IPS-18a (cell line): ENCODE measurements around the gene NAP1L4.

Experiments
- H3K27ac ChIP-seq: one replicate; pipeline ENCODE4 v1.5.1; 2013; ENCODE audit warnings: low read length
- H3K27me3 ChIP-seq: one replicate; pipeline ENCODE4 v1.6.1; 2013; ENCODE audit warnings: mild to moderate bottlenecking, low read length; ENCODE audit not compliant: control insufficient read depth, insufficient read depth
- H3K36me3 ChIP-seq: one replicate; pipeline ENCODE4 v1.6.1; 2013; ENCODE audit warnings: low read depth, low read length; ENCODE audit not compliant: control insufficient read depth
- H3K4me1 ChIP-seq: one replicate; pipeline ENCODE4 v1.6.1; 2013; ENCODE audit warnings: low read depth, low read length; ENCODE audit not compliant: control insufficient read depth
- H3K4me3 ChIP-seq: one replicate; pipeline ENCODE4 v1.5.1; 2013; ENCODE audit warnings: low read length
- H3K9ac ChIP-seq: one replicate; pipeline ENCODE4 v1.6.1; 2013; ENCODE audit warnings: mild to moderate bottlenecking, low read length, moderate library complexity
- H3K9me3 ChIP-seq: one replicate; pipeline ENCODE4 v1.6.1; 2013; ENCODE audit warnings: low read depth, low read length; ENCODE audit not compliant: control insufficient read depth

Gene NAP1L4

DNA sequence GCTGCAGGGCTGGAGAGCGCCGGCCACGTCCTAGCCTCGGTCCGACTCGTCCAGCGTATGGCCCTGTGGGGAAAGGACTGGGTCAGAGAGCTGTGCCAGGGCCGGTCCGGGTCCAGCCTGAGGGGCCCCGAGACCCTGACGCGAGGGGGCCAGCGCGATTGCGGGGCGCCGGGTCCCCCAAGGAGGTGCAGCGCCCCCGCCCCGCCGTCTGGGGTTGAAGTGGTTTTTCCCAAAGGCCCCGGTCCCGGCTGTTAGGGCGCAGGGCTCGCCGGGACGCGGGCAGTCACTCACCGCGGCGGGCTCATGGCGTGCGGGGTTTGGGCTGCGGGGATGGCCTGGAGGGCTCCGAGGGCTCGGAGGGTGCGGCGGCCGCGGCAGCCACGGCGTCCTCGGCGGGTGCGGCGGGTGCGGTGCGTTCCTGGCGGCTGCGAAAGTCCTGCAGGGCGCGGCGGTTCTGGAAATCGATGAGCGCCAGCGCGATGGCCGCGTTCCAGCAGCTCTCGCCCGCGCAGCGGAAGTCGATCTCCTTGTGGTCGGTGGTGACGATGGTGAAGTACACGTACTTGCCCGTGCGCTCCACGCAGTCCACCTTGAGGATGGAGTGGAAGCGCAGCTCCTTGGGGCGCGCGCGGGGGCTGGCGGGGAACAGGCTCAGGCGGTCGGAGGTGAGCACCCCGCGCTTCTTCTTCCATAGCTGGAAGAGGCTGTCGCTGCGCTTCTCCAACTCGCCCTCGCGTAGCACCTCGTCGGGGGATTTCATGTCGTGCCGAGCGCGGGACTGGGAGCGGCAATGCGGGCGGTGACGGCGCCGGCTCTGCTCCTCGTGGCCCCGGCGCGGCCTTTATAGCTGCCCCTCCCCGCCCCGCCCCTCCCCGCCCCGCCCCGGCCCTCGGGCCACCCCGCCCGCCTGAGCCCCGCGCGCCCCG is 63.3 kb downstream of the NAP1L4 start, which contains the start of gene PHLDA2:
PHLDA2 (minus strand) TSS at position 816 of the 926 bp plus-strand sequence; CDS start at position 760, 56 bp downstream.
- no peaks in the 10 kb centered on the region for H3K4me1 ChIP-seq
- no peaks in the 10 kb centered on the region for H3K9me3 ChIP-seq
- no peak within 1 kb of the TSS for H3K27ac ChIP-seq
- H3K27me3 ChIP-seq, result peaks cover 49% of the 10 kb centered on the region
- H3K36me3 ChIP-seq, result no peaks in the 10 kb centered on the region
- H3K4me3 ChIP-seq, result peak within 1 kb of the TSS; percentile 54
- no peak within 1 kb of the TSS for H3K9ac ChIP-seq

DNA sequence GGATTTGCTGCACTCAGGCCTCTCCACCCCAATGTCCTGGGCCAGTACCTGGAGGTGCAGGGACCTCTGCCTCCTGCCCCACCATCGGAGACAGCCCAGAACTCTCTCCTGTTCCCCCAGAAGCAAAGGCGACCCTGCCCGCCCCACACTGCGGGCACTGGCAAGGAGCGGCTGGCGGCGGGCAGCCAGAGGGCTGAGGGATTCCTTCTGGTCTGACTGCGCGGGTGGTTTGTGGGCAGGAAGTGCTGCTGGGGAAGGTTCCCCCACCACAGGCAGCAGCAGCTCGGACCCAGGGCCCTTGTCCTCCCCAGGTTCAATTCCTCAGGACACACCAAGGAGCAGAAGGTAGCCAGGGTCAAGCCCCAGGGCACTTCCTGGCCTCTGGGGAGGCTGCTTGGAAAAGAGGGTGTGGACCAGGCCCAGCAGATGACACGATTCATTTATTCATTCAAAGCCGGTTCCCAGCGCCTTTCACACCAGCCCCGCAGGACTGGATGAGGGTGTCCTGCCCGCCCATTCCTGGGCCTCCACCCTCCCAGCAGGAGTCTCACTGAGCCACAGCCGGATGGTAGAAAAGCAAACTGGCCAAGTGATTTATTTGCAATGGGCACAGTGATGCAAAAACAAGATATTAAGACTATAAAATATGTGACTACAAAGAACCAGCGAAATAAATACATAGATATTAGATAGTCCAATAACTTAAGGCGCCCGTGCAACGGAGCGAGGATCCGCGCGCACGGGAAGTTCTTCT is 64.1 kb downstream of the NAP1L4 start:
- Histone ChIP-seq H3K9me3 (no peaks in the 10 kb centered on the region), H3K4me1 (no peaks in the 10 kb centered on the region), H3K4me3 (peak overlapping the region; percentile 54), H3K27ac (no peak overlapping the region), H3K36me3 (no peaks in the 10 kb centered on the region), H3K27me3 (peaks cover 49% of the 10 kb centered on the region), H3K9ac (no peak overlapping the region)

DNA sequence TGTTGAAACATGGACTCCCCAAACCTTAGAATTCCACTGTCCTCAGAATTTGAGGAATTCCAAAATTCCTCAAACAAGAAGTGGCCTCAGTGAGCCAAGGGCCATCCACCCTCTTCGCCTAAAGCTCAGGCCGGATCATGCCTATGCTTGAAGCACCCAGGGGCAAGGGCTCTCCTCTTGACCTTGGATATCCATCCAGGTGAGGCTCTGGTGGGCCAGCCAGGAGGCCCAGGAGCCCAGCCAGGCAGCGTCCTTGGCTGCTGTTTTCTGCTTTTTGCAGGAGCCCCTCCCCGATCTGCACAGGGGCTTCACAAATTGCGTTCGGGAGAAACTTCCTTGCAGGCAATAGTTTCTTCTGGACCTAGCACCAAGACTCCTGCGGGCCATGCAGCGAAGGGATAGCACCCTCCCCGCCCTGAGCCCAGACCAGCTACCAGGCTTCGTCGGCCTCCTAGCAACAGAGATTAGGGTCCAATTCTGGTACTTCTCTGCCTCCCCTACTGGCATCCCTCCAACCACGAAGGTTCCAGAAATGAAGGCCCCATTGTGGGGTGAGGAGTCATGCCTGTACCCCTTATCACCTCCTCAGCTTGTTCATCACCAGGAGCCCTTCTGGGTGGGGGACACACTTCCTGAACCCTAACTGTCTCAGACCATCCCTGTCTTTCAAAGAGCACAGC is 64.9 kb downstream of the NAP1L4 start:
- Histone ChIP-seq H3K4me3 (no peak overlapping the region), H3K9me3 (no peaks in the 10 kb centered on the region), H3K4me1 (no peaks in the 10 kb centered on the region), H3K27ac (no peak overlapping the region), H3K27me3 (peaks cover 45% of the 10 kb centered on the region), H3K36me3 (no peaks in the 10 kb centered on the region), H3K9ac (no peak overlapping the region)

DNA sequence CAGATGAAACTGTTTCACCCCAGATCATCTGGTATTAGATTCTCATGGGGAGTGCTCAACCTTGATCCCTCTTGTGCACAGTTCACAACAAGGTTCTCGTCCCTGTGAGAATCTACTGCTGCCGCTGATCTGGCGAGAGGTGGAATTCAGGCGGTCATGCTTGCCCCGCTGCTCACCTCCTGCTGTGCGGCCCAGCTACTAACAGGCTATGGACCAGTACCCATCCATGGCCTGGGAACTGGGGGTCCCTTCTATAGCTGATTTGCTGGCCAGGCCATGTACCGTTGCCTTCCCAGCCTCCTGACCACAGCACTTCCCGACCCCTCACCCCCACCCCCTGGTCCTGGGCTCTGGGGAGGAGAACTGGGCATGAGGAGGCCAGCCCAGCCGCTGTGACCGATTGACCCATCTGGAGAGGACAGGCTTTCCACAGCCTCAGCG is 65.5 kb downstream of the NAP1L4 start:
- Histone ChIP-seq H3K27me3 (peaks cover 45% of the 10 kb centered on the region), H3K27ac (no peak overlapping the region), H3K4me1 (no peaks in the 10 kb centered on the region), H3K9ac (no peak overlapping the region), H3K9me3 (no peaks in the 10 kb centered on the region), H3K4me3 (no peak overlapping the region), H3K36me3 (no peaks in the 10 kb centered on the region)

DNA sequence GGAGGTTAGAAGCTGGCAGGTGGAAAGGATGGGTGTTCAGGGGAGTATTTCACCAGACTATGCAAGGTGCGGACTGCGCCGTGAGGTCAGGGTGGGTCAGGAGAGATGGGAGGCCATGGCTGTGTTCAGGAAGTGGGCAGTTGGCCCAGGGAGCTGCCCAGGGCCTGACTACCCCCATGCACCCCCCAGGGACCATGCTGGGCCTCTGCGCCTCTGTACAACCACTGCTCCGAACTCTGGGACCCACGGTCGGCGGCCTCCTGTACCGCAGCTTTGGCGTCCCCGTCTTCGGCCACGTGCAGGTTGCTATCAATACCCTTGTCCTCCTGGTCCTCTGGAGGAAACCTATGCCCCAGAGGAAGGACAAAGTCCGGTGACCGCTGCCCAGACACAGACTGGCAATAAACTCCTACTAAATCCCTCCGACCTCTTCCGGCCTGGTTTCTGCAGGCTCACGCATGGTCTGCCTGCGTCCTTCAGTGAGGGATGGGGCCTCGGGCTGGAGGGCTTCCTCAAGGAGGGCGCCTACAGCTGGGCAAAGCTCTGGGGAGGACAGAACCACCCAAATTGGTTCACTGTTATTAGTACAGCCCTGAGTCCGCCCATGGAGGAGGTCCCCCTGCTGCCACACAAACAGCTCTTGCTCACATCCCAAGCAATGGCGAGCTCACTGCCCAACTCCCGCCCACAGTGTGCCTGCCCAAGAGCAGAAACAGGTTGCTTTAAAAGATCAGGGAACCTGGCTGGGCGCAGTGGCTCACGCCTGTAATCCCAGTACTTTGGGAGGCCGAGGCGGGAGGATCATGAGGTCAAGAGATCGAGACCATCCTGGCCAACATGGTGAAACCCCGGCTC is 67.1 kb downstream of the NAP1L4 start:
- Histone ChIP-seq H3K36me3 (no peaks in the 10 kb centered on the region), H3K9ac (no peak overlapping the region), H3K4me3 (no peak overlapping the region), H3K27ac (no peak overlapping the region), H3K4me1 (no peaks in the 10 kb centered on the region), H3K27me3 (peaks cover 38% of the 10 kb centered on the region), H3K9me3 (no peaks in the 10 kb centered on the region)

DNA sequence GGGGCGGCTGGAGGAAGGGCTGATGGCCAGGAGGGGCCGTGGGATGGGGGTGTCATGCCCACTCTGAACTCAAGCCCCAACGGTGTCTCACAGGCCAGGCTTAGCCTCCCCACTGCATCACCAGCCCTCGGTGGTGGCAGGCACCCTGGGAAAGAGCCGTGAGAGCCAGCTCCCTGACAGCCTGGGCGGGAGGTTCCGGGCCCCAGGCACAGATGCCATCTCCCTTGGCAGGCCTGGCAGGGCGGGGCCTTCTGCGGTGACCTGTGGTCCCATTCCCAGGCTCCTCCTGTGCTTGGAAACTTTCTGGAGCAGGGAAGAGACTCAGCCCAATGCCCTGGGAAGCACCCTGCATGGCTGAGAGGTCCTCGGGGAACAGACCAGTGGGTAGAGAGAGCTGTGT is 67.7 kb downstream of the NAP1L4 start:
- peaks cover 32% of the 10 kb centered on the region for H3K27me3 ChIP-seq
- H3K9me3 ChIP-seq, result no peaks in the 10 kb centered on the region
- no peak overlapping the region for H3K4me3 ChIP-seq
- H3K36me3 ChIP-seq, result no peaks in the 10 kb centered on the region
- no peak overlapping the region for H3K9ac ChIP-seq
- H3K4me1 ChIP-seq, result no peaks in the 10 kb centered on the region
- H3K27ac ChIP-seq, result no peak overlapping the region

DNA sequence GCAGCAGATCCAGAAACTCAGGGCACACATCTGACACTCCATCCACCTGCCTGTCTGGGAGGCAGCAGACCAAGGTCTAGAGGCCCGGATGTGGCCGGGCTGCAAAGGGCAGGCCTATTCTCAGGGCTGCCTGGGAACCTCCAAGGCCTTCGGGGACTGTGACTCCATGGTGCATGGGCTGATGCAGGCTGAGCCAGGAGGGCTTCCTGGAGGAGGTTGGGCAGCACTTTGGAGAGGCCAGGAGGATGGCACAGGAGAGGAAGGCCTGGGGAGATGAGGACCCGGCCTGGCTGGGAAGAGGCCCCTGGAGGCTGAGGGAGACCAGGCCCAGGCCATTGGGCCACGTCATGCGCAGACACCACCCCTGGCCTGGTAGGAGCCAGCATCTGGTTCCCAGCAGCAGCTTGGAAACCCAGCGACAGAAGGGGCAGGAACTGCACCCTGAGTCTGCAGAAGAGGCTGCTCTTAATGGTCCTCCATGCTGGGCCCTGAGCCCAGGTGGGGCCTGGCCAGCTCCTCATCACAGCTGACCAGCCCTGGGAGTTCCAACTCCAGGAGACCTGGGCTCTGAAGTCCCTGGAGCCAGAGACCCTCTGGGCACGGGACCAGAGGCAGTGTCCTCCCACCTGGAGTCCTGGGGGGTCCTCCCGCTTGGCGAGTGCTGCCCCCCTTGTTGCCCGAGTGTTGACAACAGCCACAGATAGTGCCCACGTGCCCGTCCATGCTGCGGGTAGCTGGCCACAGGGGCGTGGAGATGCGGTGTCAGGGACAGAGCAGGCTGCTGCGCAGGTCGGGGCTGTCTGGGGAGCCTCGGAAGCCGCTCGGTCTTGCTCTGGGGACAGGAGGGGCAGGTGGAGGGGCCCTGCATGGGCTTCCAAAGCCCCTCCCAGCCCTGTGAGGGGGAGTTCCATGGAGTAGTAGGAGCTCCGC is 68.4 kb downstream of the NAP1L4 start:
- Histone ChIP-seq H3K27me3 (peaks cover 25% of the 10 kb centered on the region), H3K9ac (no peak overlapping the region), H3K4me1 (no peaks in the 10 kb centered on the region), H3K4me3 (no peak overlapping the region), H3K9me3 (no peaks in the 10 kb centered on the region), H3K36me3 (no peaks in the 10 kb centered on the region), H3K27ac (no peak overlapping the region)

DNA sequence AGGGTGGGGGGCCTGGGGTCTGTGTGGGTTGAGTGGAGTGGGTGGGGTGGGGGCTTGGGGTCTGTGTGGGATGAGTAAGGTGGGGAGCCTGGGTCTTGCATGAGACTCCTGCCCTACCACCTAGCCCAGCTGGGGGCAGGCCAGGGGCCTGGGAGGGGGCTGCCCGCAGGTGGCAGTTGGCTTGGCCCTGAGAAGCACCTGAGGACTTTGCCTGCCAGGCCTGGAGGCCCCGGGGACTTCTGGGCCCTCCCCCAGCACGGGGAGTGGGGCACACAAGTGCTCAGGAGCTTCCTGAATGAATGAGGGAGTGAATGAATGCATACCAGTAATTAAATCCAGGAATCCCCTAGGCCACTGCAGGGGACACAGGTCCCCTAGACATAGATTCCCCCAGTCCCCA is 69.5 kb downstream of the NAP1L4 start:
- H3K36me3 ChIP-seq, result no peaks in the 10 kb centered on the region
- H3K27ac ChIP-seq, result no peak overlapping the region
- H3K9ac ChIP-seq, result no peak overlapping the region
- no peaks in the 10 kb centered on the region for H3K4me1 ChIP-seq
- peaks cover 14% of the 10 kb centered on the region for H3K27me3 ChIP-seq
- H3K4me3 ChIP-seq, result no peak overlapping the region
- no peaks in the 10 kb centered on the region for H3K9me3 ChIP-seq

DNA sequence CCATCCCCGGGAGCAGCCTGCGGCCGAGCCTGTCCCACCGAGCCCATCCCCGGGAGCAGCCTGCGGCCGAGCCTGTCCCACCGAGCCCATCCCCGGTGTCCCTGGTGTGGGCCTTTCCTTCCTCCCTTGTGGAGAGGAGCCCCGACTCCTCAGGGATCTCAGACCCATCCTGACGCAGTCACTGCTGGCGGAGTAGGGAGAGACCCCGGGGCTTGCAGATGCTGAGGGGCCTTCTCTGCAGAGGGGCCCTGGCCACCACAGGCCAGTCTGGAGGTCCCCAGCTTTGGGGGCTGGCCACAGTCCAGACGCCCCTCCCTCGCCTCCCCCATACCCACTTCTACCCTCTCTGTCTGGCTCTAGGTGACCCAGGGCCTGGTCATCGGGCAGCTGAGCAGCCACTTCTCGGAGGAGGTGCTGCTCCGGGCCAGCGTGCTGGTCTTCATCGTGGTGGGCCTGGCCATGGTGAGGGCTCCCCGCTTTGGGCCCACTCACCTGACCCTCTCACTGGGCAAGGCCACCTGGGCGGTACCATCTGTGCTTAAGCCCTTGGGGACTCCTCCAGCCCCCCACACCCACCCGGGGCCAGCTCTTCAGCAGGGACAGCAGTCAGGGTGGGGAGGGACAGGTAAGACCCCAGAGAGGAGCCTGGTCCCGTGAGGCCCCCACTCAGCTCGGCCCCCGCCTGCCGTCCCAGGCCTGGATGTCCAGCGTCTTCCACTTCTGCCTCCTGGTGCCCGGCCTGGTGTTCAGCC is 70.2 kb downstream of the NAP1L4 start:
- Histone ChIP-seq H3K27me3 (peaks cover 7% of the 10 kb centered on the region), H3K4me3 (no peak overlapping the region), H3K36me3 (no peaks in the 10 kb centered on the region), H3K9me3 (no peaks in the 10 kb centered on the region), H3K27ac (no peak overlapping the region), H3K4me1 (no peaks in the 10 kb centered on the region), H3K9ac (no peak overlapping the region)
